Endothelial cell of umbilical vein (primary cell): Measurements from ENCODE around the gene ABCA8. TPM values are rescaled to one million over a fixed set of nuclear protein-coding genes. Genes with fewer than 3 reads are reported as not detected.

Experiments
- BruUV-seq: library from RNA; stranded (reverse); fragments of 400-500 nt; replicated peaks from 2 replicates; lab custom pipeline; 2021; lab: Mats Ljungman, UMichigan
- CTCF ChIA-PET: fragments of 300-600, 350-600 bp; sonication (Branson Sonifier 250); formaldehyde crosslinking; loops from one replicate; lab custom pipeline; 2021; ENCODE audit warnings: antibody characterized with exemption, inconsistent platforms; lab: Charles Lee
- POLR2A ChIA-PET: fragments of 300-600, 350-600 bp; sonication (Branson Sonifier 250); formaldehyde crosslinking; loops from one replicate; lab custom pipeline; 2021; ENCODE audit warnings: antibody characterized with exemption, inconsistent platforms; lab: Charles Lee
- DNase-seq: peaks from one replicate; pipeline ENCODE4 v3.0.0-alpha.2; 2011; ENCODE audit warnings: low read depth, low spot score
- FAIRE-seq: peaks from 2 replicates; lab custom pipeline; 2011; peaks lifted over from hg19 to GRCh38; lab: Jason Lieb, UNC
- H2AFZ ChIP-seq: 2 replicates; pipeline ENCODE4 v1.6.0; 2012; ENCODE audit warnings: low read depth, low read length, control low read depth, inconsistent platforms
- H3K27ac ChIP-seq: 2 replicates; pipeline ENCODE4 v1.5.1; 2011; ENCODE audit warnings: low read depth, mild to moderate bottlenecking, control low read depth, low read length, moderate library complexity; ENCODE audit not compliant: insufficient read depth
- H3K27me3 ChIP-seq, 2 experiments: 2 replicates each; pipeline versions ENCODE4 v1.6.0 to v1.6.1; 2011; ENCODE audit warnings: low read length in 2 of 2, mixed read lengths in 1 of 2; ENCODE audit not compliant: control insufficient read depth in 2 of 2, insufficient read depth in 2 of 2
- H3K36me3 ChIP-seq, 2 experiments: 2 replicates in 1 of 2; 3 replicates in 1 of 2; pipeline ENCODE4 v1.5.1; 2011; ENCODE audit warnings: low read length in 2 of 2, mild to moderate bottlenecking in 1 of 2, moderate library complexity in 1 of 2; ENCODE audit not compliant: control insufficient read depth in 2 of 2, insufficient read depth in 2 of 2; ENCODE audit errors: extremely low read depth in 1 of 2
- H3K4me1 ChIP-seq: 3 replicates; pipeline ENCODE4 v1.5.1; 2011; ENCODE audit warnings: mild to moderate bottlenecking, low read length; ENCODE audit not compliant: control insufficient read depth, insufficient read depth; ENCODE audit errors: extremely low read depth
- H3K4me2 ChIP-seq: 2 replicates; pipeline ENCODE4 v1.6.1; 2011; ENCODE audit warnings: low read length, control low read depth, mixed read lengths; ENCODE audit not compliant: insufficient read depth
- H3K4me3 ChIP-seq, 3 experiments: fragments of 200-600 bp in 1 of 3; sonication (generic), shearing (Covaris generic) in 1 of 3; replicated peaks in 1 of 3; 2 replicates each; pipeline ENCODE4 v1.5.1; 2011 to 2016; ENCODE audit warnings: control low read depth in 3 of 3, low read length in 3 of 3, mild to moderate bottlenecking in 2 of 3, inconsistent platforms in 1 of 3, low read depth in 1 of 3, moderate library complexity in 1 of 3; ENCODE audit not compliant: insufficient read depth in 1 of 3
- H3K79me2 ChIP-seq: 2 replicates; pipeline ENCODE4 v1.6.0; 2012; ENCODE audit warnings: low read length, inconsistent platforms; ENCODE audit not compliant: control insufficient read depth, insufficient read depth
- H3K9ac ChIP-seq: replicated peaks from 2 replicates; pipeline ENCODE3; 2011; ENCODE audit warnings: low read length, control low read depth; ENCODE audit not compliant: insufficient read depth; ENCODE audit errors: extremely low read depth
- H3K9me1 ChIP-seq: replicated peaks from 3 replicates; pipeline ENCODE4 v1.6.0; 2011; ENCODE audit warnings: mild to moderate bottlenecking, low read length; ENCODE audit not compliant: control insufficient read depth, insufficient read depth; ENCODE audit errors: extremely low read depth
- H3K9me3 ChIP-seq: replicated peaks from 2 replicates; pipeline ENCODE4 v1.5.1; 2012; ENCODE audit warnings: low read length, inconsistent platforms; ENCODE audit not compliant: control insufficient read depth, insufficient read depth
- H4K20me1 ChIP-seq: replicated peaks from 2 replicates; pipeline ENCODE3; 2011; ENCODE audit warnings: mild to moderate bottlenecking, low read length; ENCODE audit not compliant: control insufficient read depth, insufficient read depth; ENCODE audit errors: extremely low read depth
- CTCF ChIP-seq, 2 donors: IDR thresholded peaks; 1 replicate in 1 of 2; 2 replicates in 1 of 2; pipeline ENCODE4 v1.5.1; 2011; ENCODE audit warnings: low read length in 2 of 2, mild to moderate bottlenecking in 2 of 2, moderate library complexity in 2 of 2, control low read depth in 1 of 2, inconsistent platforms in 1 of 2, low read depth in 1 of 2; ENCODE audit not compliant: insufficient read depth in 1 of 2; ENCODE audit errors: extremely low read depth in 1 of 2
- EZH2 ChIP-seq: IDR thresholded peaks from 2 replicates; pipeline ENCODE4 v1.6.1; 2012; ENCODE audit warnings: borderline replicate concordance, low read depth, mild to moderate bottlenecking, moderate library complexity, low read length, inconsistent platforms; ENCODE audit not compliant: severe bottlenecking
- FOS ChIP-seq: IDR thresholded peaks from 2 replicates; pipeline ENCODE4 v1.6.1; 2011; ENCODE audit warnings: mild to moderate bottlenecking, low read length, moderate library complexity, borderline replicate concordance; ENCODE audit not compliant: insufficient read depth
- GATA2 ChIP-seq: IDR thresholded peaks from 2 replicates; pipeline ENCODE4 v1.7.0; 2011; ENCODE audit warnings: low read depth, mild to moderate bottlenecking, moderate library complexity, mixed read lengths, low read length; ENCODE audit not compliant: insufficient read length, insufficient read depth
- JUN ChIP-seq: IDR thresholded peaks from 2 replicates; pipeline ENCODE4 v1.6.1; 2011; ENCODE audit warnings: borderline replicate concordance, low read depth; ENCODE audit not compliant: insufficient read length, insufficient read depth
- MAX ChIP-seq: IDR thresholded peaks from 2 replicates; pipeline ENCODE4 v1.6.1; 2011; ENCODE audit not compliant: insufficient read depth, insufficient read length
- MYC ChIP-seq: IDR thresholded peaks from one replicate; pipeline ENCODE4 v1.6.1; 2011; ENCODE audit warnings: mild to moderate bottlenecking, low read depth, low read length
- POLR2A ChIP-seq: IDR thresholded peaks from 2 replicates; pipeline ENCODE4 v1.6.1; 2012; ENCODE audit warnings: low read depth, mild to moderate bottlenecking, control low read depth, low read length
- POLR2AphosphoS5 ChIP-seq: IDR thresholded peaks from 2 replicates; pipeline ENCODE4 v1.6.1; 2012; ENCODE audit warnings: low read depth, mild to moderate bottlenecking, control low read depth, low read length, moderate library complexity; ENCODE audit not compliant: insufficient read depth
- dilution Hi-C: fragments of 300-500 bp; cut with MboI; formaldehyde crosslinking; loops from one replicate; pipeline ENCODE4 v1.15.0; 2019; ENCODE audit warnings: low sequenced_read_pairs; ENCODE audit not compliant: extremely low pct_ligation_motif_present
- intact Hi-C: fragments of 100-400 bp; cut with micrococcal nuclease; formaldehyde crosslinking; loops from one replicate; pipeline ENCODE4 v1.10.0; 2022
- polyA plus RNA-seq, 4 experiments: library from polyadenylated mRNA; depleted of rRNA in 3 of 4; stranded (reverse) in 3 of 4; unstranded in 1 of 4; fragments of >200 nt; gene quantifications; 2 replicates each; pipeline versions ENCODE4 v1.2.1 to v1.2.3, GENCODE V29; 2011 to 2012; ENCODE audit warnings: missing spikeins in 1 of 4
- total RNA-seq: library from RNA; stranded (reverse); gene quantifications from 2 replicates; pipeline ENCODE4 v1.2.3, GENCODE V29; 2021

ABCA8 gene
- total and polyA plus RNA-seq, 2 donors (not counting 3 experiments of a cell fraction or from before 2014, with no cell fraction given), result 0.99 to 1.7 TPM

- FAIRE-seq (peak; percentile 79), DNase-seq (peak; percentile 93)
- Histone ChIP-seq H3K4me1 (peaks cover 13% of the 10 kb centered on the region), H3K4me2 (peak overlapping the region; percentile 14), H3K27me3 (no peaks in the 10 kb centered on the region), H2AFZ (peak overlapping the region; percentile 71), H3K4me3 (no peak overlapping the region), H3K27ac (peak overlapping the region; percentile 66), H3K9me1 (no peaks in the 10 kb centered on the region), H3K9ac (no peak overlapping the region), H3K9me3 (no peaks in the 10 kb centered on the region), H3K79me2 (no peaks in the 10 kb centered on the region), H3K36me3 (no peaks in the 10 kb centered on the region), H4K20me1 (no peaks in the 10 kb centered on the region)
- dilution Hi-C loops (no loop called here), intact Hi-C loops (loop anchor here (1.0 to 5.0 kb wide), 4 partner anchors 47 to 326 kb away; no protein-coding TSS in a partner anchor)
- ChIA-PET CTCF (interaction anchor here (0.7 to 2.0 kb wide), 12 partner anchors 9 to 486 kb away, joined by 3 to 14 read pairs (median 4); no protein-coding TSS in a partner anchor), POLR2A (no interaction called here)
- TF ChIP-seq POLR2AphosphoS5 (peak; percentile 16), FOS (peak; percentile 91), MYC (no peak), JUN (peak; percentile 83)
- BruUV-seq, result no TSS peak
Measured at GRCh38 chr17:68909066-68909465, 46.1 kb downstream of the ABCA8 start.

- CTCF ChIA-PET, result interaction anchor here (1.6 to 2.0 kb wide), 5 partner anchors 8 to 131 kb away, joined by 5 to 14 read pairs (median 9); no protein-coding TSS in a partner anchor
- FAIRE-seq, result no peak
Measured at GRCh38 chr17:68908045-68908444, 47.1 kb downstream of the ABCA8 start.

More at GRCh38 chr17:68908045-68908444, 47.1 kb downstream of the ABCA8 start:
- H3K4me1 ChIP-seq, result peaks cover 13% of the 10 kb centered on the region
- no peak overlapping the region for H3K4me2 ChIP-seq
- DNase-seq, result no peak
- H3K27ac ChIP-seq, result no peak overlapping the region
- no peak overlapping the region for H3K4me3 ChIP-seq
- H3K36me3 ChIP-seq, result no peaks in the 10 kb centered on the region
- no peaks in the 10 kb centered on the region for H3K9me1 ChIP-seq
- dilution Hi-C loops, result no loop called here
- no peaks in the 10 kb centered on the region for H4K20me1 ChIP-seq
- H2AFZ ChIP-seq, result peak overlapping the region; percentile 35
- intact Hi-C loops, result loop anchor here (2.0 to 5.0 kb wide), 2 partner anchors 46 to 327 kb away; no protein-coding TSS in a partner anchor
- no peak overlapping the region for H3K9ac ChIP-seq
- TF ChIP-seq POLR2A, result no peak
- no peak for TF ChIP-seq MYC
- no peak for TF ChIP-seq FOS
- TF ChIP-seq POLR2AphosphoS5, result no peak
- TF ChIP-seq MAX, result no peak
- TF ChIP-seq EZH2, result no peak
- TF ChIP-seq JUN, result no peak
- TF ChIP-seq GATA2, result no peak
- TF ChIP-seq CTCF (IDR thresholded peaks at IDR 0.05; ENCODE audit: extremely low read depth in 1 of 2, insufficient read depth in 1 of 2, low read depth in 1 of 2, low read length in 2 of 2), result no peak
- POLR2A ChIA-PET, result no interaction called here
- no peaks in the 10 kb centered on the region for H3K79me2 ChIP-seq
- BruUV-seq, result no TSS peak
- H3K9me3 ChIP-seq, result no peaks in the 10 kb centered on the region
- H3K27me3 ChIP-seq, result no peaks in the 10 kb centered on the region
